ENCODE measurements around the gene MCF2.

DNA sequence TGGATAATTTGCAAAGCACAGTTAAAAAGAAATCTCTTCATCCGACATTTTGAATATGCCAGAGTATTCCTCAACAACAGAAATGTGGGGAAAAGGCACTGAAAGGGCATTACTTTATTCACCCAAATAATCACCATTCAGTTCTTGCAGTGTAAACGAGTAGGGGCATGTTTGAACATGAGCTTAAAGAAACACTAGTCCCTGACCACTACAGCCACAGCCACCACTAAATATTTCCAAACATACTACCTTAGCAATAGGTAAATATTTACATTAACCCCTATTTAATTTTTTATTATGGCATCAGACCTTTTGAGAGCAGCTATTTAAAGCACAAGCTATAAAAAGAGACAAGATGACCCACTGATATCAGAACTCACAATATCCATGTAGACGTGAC, 27.6 kb downstream of the MCF2 start:
- TF ChIP-seq CTCF (IDR thresholded peaks at IDR 0.05 in 8 of 11, conservative IDR thresholded peaks at IDR 0.05 in 3 of 11) (no peak), POLR2A (IDR thresholded peaks at IDR 0.05) (no peak)
